K562 (cell line): ENCODE measurements around the gene SDHAF1. TPM values are rescaled to one million over a fixed set of nuclear protein-coding genes. Genes with fewer than 3 reads are reported as not detected.

Source experiments
- ARID1B ChIP-seq: fragments of 450-650 bp; IDR thresholded peaks from 2 replicates; pipeline ENCODE4 v1.6.1; 2016; ENCODE audit warnings: antibody characterized with exemption, mild to moderate bottlenecking, inconsistent platforms
- ATF1 ChIP-seq, 2 experiments: fragments of 450-650 bp in 1 of 2; IDR thresholded peaks; 2 replicates each; pipeline ENCODE4 v1.6.1; 2016; ENCODE audit warnings: missing compliant biosample characterization in 1 of 2, missing genetic modification characterization in 1 of 2
- CBX3 ChIP-seq, 2 experiments: IDR thresholded peaks; 1 replicate in 1 of 2; 2 replicates in 1 of 2; pipeline ENCODE4 v1.6.1; 2012; ENCODE audit warnings: inconsistent platforms in 2 of 2, low read length in 2 of 2, borderline replicate concordance in 1 of 2, control low read depth in 1 of 2
- EP400 ChIP-seq: fragments of 450-650 bp; IDR thresholded peaks from 2 replicates; pipeline ENCODE4 v1.6.1; 2017; ENCODE audit warnings: antibody characterized with exemption, mild to moderate bottlenecking, moderate library complexity
- GTF3C2 ChIP-seq: IDR thresholded peaks from 3 replicates; pipeline ENCODE4 v1.6.1; 2011; ENCODE audit warnings: borderline replicate concordance, mild to moderate bottlenecking, moderate library complexity; ENCODE audit not compliant: insufficient read length; ENCODE audit errors: extremely low read depth
- KLF1 ChIP-seq: fragments of 450-650 bp; IDR thresholded peaks from 2 replicates; pipeline ENCODE4 v1.6.1; 2016; ENCODE audit warnings: missing genetic modification characterization, missing compliant biosample characterization
- MAZ ChIP-seq, 2 experiments: fragments of 450-650 bp in 1 of 2; sonication (generic) in 1 of 2; formaldehyde crosslinking; IDR thresholded peaks in 1 of 2; conservative IDR thresholded peaks in 1 of 2; 2 replicates each; pipeline versions ENCODE4 v1.4.0 to v1.5.0; 2020; ENCODE audit warnings: mild to moderate bottlenecking in 1 of 2, missing genetic modification reagents in 1 of 2
- MLLT1 ChIP-seq, 2 experiments: fragments of 450-650 bp; IDR thresholded peaks; 2 replicates each; pipeline ENCODE4 v1.6.1; 2016
- RBM22 ChIP-seq: fragments of 200-400 bp; formaldehyde crosslinking; IDR thresholded peaks from 2 replicates; pipeline ENCODE4 v1.6.1; 2018; ENCODE audit warnings: low read length, low read depth; ENCODE audit not compliant: poor library complexity, severe bottlenecking
- SMARCA5 ChIP-seq: fragments of 450-650 bp; IDR thresholded peaks from 2 replicates; pipeline ENCODE4 v1.6.1; 2016
- TAF15 ChIP-seq: fragments of 200-400 bp; formaldehyde crosslinking; IDR thresholded peaks from 2 replicates; pipeline ENCODE4 v1.6.1; 2017; ENCODE audit warnings: mild to moderate bottlenecking, low read depth, low read length, moderate library complexity
- ZC3H4 ChIP-seq: sonication (generic); formaldehyde crosslinking; IDR thresholded peaks from 2 replicates; pipeline ENCODE4 v1.9.0; 2021; ENCODE audit warnings: missing genetic modification reagents, borderline replicate concordance
- ZEB2 ChIP-seq: fragments of 450-650 bp; IDR thresholded peaks from 2 replicates; pipeline ENCODE4 v1.6.1; 2016
- ZNF146 ChIP-seq: IDR thresholded peaks from one replicate; pipeline ENCODE4 v1.6.1; 2018; ENCODE audit warnings: missing compliant biosample characterization; ENCODE audit not compliant: unreplicated experiment
- ZNF165 ChIP-seq: fragments of 250-450 bp; sonication (Bioruptor Pico); IDR thresholded peaks from 2 replicates; pipeline ENCODE4 v1.4.0; 2020; ENCODE audit warnings: borderline replicate concordance
- ZNF395 ChIP-seq: fragments of 200-800 bp; sonication (Bioruptor generic); IDR thresholded peaks from 2 replicates; pipeline ENCODE4 v1.6.1; 2017; ENCODE audit warnings: missing genetic modification characterization, missing compliant biosample characterization
- ZNF518B ChIP-seq: fragments of 250-450 bp; sonication (Bioruptor Pico); IDR thresholded peaks from 2 replicates; pipeline ENCODE4 v1.5.0; 2021; ENCODE audit warnings: mild to moderate bottlenecking, moderate library complexity
- polyA plus RNA-seq, 8 experiments: library from polyadenylated mRNA; depleted of rRNA in 4 of 8; stranded (reverse) in 5 of 8; unstranded in 3 of 8; fragments of >200 nt; fragmentation: Nextera tagmentation in 2 of 8; fragmentation: Illumina TruSeq in 1 of 8; extraction: Ambion mirVana in 2 of 8; extraction: Trizol in 1 of 8; gene quantifications; 2 replicates each; pipeline versions ENCODE4 v1.2.1 to v1.2.3, GENCODE V29; 2011 to 2014; ENCODE audit warnings: inconsistent platforms in 1 of 8, missing spikeins in 1 of 8
- total RNA-seq, 7 experiments: library from RNA; depleted of rRNA in 6 of 7; stranded (reverse); fragments of >200 nt in 6 of 7; fragmentation: Illumina TruSeq in 2 of 7; extraction: Trizol in 2 of 7; gene quantifications; 2 replicates each; pipeline versions ENCODE4 v1.2.1 to v1.2.3, GENCODE V29; 2011 to 2021; ENCODE audit warnings: low replicate concordance in 1 of 7

The SDHAF1 gene
- total and polyA plus RNA-seq, 9 of the 15 experiments (the other 6 are each of a cell fraction or from before 2014, with no cell fraction given) = 0.42 to 55.7 (median 18.8) TPM

GRCh38 chr19:35995048-35995993, at the start of gene SDHAF1 (continued):
- TF ChIP-seq GTF3C2 (no peak), EP400 (peak; percentile 93), ZNF165 (CRISPR knock-in tag) (no peak), ZNF518B (CRISPR knock-in tag) (no peak), ZC3H4 (CRISPR knock-in tag) (no peak), ZEB2 (0 out of 2 replicates have a peak, but pooled peaks have one; percentile 14), CBX3 (IDR thresholded peaks at IDR 0.05; ENCODE audit: borderline replicate concordance in 1 of 2, low read length in 2 of 2) (peak in 1 of 2 experiments; percentile 35; a peak in 1 of 3 replicates), ZNF146 (CRISPR knock-in tag) (no peak), MLLT1 (IDR thresholded peaks at IDR 0.05) (no peak), KLF1 (peak; percentile 37; the same call in 1 of the 2 replicates), MAZ (CRISPR knock-in tag; conservative IDR thresholded peaks at IDR 0.05 in 1 of 2, IDR thresholded peaks at IDR 0.05 in 1 of 2) (peak; percentile 44 to 56; a peak in 2 of 4 replicates), ATF1 (CRISPR knock-in tag; IDR thresholded peaks at IDR 0.05) (peak; percentile 41; the same call in 1 of the 2 replicates), ATF1 (tag; IDR thresholded peaks at IDR 0.05) (peak; percentile 95), SMARCA5 (no peak), ARID1B (no peak), ZNF395 (CRISPR knock-in tag) (no peak; the same call in 1 of the 2 replicates), TAF15 (no peak), RBM22 (peak; percentile 42)
